GM08714 (cell line): Measurements from ENCODE around the gene HECTD2.
"Not testable (repeated sequence)": the region's sequence is repeated elsewhere in the genome, so short reads cannot be mapped to it uniquely, and the experiment has no call there.

Experiments used
- H3K4me3 ChIP-seq: fragments of 200-500 bp; sonication (Bioruptor generic); 2 replicates; pipeline ENCODE4 v1.5.1; 2014; ENCODE audit warnings: mild to moderate bottlenecking, low read length, inconsistent platforms
- ZNF274 ChIP-seq: IDR thresholded peaks from 2 replicates; pipeline ENCODE4 v1.6.1; 2012; ENCODE audit warnings: mild to moderate bottlenecking, low read depth, low read length

HECTD2 gene

GRCh38 chr10:91555455-91555854 is 145.3 kb downstream of the HECTD2 start:
- no peak for TF ChIP-seq ZNF274
- H3K4me3 ChIP-seq = no peak overlapping the region

GRCh38 chr10:91556691-91557566 is 146.8 kb downstream of the HECTD2 start:
- no peak for TF ChIP-seq ZNF274

GRCh38 chr10:91557651-91558111 is 147.5 kb downstream of the HECTD2 start:
- H3K4me3 ChIP-seq = no peak overlapping the region
- TF ChIP-seq ZNF274 = no peak

More at GRCh38 chr10:91556691-91557566, 146.8 kb downstream of the HECTD2 start:
- H3K4me3 ChIP-seq = no peak overlapping the region

- no peak overlapping the region for H3K4me3 ChIP-seq
- TF ChIP-seq ZNF274 = no peak
Observed at GRCh38 chr10:91558473-91558872, 148.3 kb downstream of the HECTD2 start.

- H3K4me3 ChIP-seq = no peak overlapping the region
- TF ChIP-seq ZNF274 = no peak
Observed at GRCh38 chr10:91559169-91559568, 149.0 kb downstream of the HECTD2 start.

- no peak for TF ChIP-seq ZNF274
- no peak overlapping the region for H3K4me3 ChIP-seq
Observed at GRCh38 chr10:91559750-91560149, 149.6 kb downstream of the HECTD2 start.

GRCh38 chr10:91560827-91561226 is 150.7 kb downstream of the HECTD2 start:
- not testable (repeated sequence) for H3K4me3 ChIP-seq

GRCh38 chr10:91562839-91563581 is 152.9 kb downstream of the HECTD2 start:
- TF ChIP-seq ZNF274 = no peak
- no peak overlapping the region for H3K4me3 ChIP-seq

- H3K4me3 ChIP-seq = no peak overlapping the region
- TF ChIP-seq ZNF274 = no peak
Observed at GRCh38 chr10:91564026-91564425, 153.9 kb downstream of the HECTD2 start.
